Measurements from ENCODE around the gene ZNF423. TPM values are rescaled to one million over a fixed set of nuclear protein-coding genes. Genes with fewer than 3 reads are reported as not detected.

Gene ZNF423
- total RNA-seq, 1 donor from 2014 or later = 0.72 TPM

GRCh38 chr16:49594685-49595498, 261.0 kb downstream of the ZNF423 start:
- ATAC-seq = no peak

- ATAC-seq = no peak
Observed at GRCh38 chr16:49594153-49594552, 261.8 kb downstream of the ZNF423 start.

GRCh38 chr16:49593424-49594040, 262.4 kb downstream of the ZNF423 start:
- no peak for ATAC-seq

- peak; percentile 45 for ATAC-seq
Observed at GRCh38 chr16:49592546-49593423, 263.1 kb downstream of the ZNF423 start.

GRCh38 chr16:49590166-49590871, 265.6 kb downstream of the ZNF423 start:
- no peak for ATAC-seq

GRCh38 chr16:49589544-49590031, 266.3 kb downstream of the ZNF423 start:
- no peak for ATAC-seq

GRCh38 chr16:49588729-49589384, 267.1 kb downstream of the ZNF423 start:
- ATAC-seq = no peak

- no peak for ATAC-seq
Observed at GRCh38 chr16:49588026-49588425, 267.9 kb downstream of the ZNF423 start.

GRCh38 chr16:49587511-49587910, 268.4 kb downstream of the ZNF423 start:
- ATAC-seq = no peak

- no peak for ATAC-seq
Observed at GRCh38 chr16:49586466-49587450, 269.2 kb downstream of the ZNF423 start.

GRCh38 chr16:49585143-49585832, 270.6 kb downstream of the ZNF423 start:
- no peak for ATAC-seq

GRCh38 chr16:49583911-49584310, 272.0 kb downstream of the ZNF423 start:
- ATAC-seq = no peak

- ATAC-seq = no peak
Observed at GRCh38 chr16:49581630-49582298, 274.1 kb downstream of the ZNF423 start.

- ATAC-seq = no peak
Observed at GRCh38 chr16:49580751-49581303, 275.1 kb downstream of the ZNF423 start.

GRCh38 chr16:49578435-49579024, 277.4 kb downstream of the ZNF423 start:
- no peak for ATAC-seq

- ATAC-seq = no peak
Observed at GRCh38 chr16:49578018-49578417, 277.9 kb downstream of the ZNF423 start.

GRCh38 chr16:49576941-49577340, 279.0 kb downstream of the ZNF423 start:
- no peak for ATAC-seq

GRCh38 chr16:49576173-49576494, 279.8 kb downstream of the ZNF423 start:
- ATAC-seq = no peak
